SK-N-SH (cell line): ENCODE measurements around the gene SLC16A5. TPM values are rescaled to one million over a fixed set of nuclear protein-coding genes. Genes with fewer than 3 reads are reported as not detected.

Source experiments
- CTCF ChIA-PET: fragments of 300-600, 350-600 bp; formaldehyde crosslinking; extraction: SDS; loops from one replicate; lab custom pipeline; 2021; lab: Yijun Ruan, JAX
- POLR2A ChIA-PET: fragments of 350-600 bp; sonication (Branson Sonifier 250); formaldehyde crosslinking; extraction: SDS; loops from one replicate; lab custom pipeline; 2020; ENCODE audit warnings: antibody characterized with exemption, inconsistent platforms; lab: Yijun Ruan, JAX
- DNase-seq: peaks from one replicate; pipeline ENCODE4 v3.0.0; 2012
- H2AFZ ChIP-seq: fragments of 200-600 bp; sonication (generic); 2 replicates; pipeline ENCODE4 v1.8.1; 2016; ENCODE audit warnings: antibody characterized with exemption, mild to moderate bottlenecking, low read depth
- H3F3A ChIP-seq: fragments of 200-600 bp; sonication (generic); replicated peaks from 2 replicates; pipeline ENCODE3; 2016; ENCODE audit warnings: antibody characterized with exemption, mild to moderate bottlenecking; ENCODE audit not compliant: insufficient read depth
- H3K27ac ChIP-seq, 2 experiments: fragments of 200-500 bp in 1 of 2; fragments of 200-600 bp in 1 of 2; sonication (Bioruptor generic) in 1 of 2; sonication (generic), shearing (Covaris generic) in 1 of 2; 2 replicates each; pipeline versions ENCODE4 v1.5.1 to v1.6.1; 2014 to 2016; ENCODE audit warnings: low read depth in 2 of 2, inconsistent platforms in 1 of 2, low read length in 1 of 2, mild to moderate bottlenecking in 1 of 2, mixed read lengths in 1 of 2
- H3K27me3 ChIP-seq: fragments of 200-600 bp; sonication (generic), shearing (Covaris generic); 2 replicates; pipeline ENCODE4 v1.6.1; 2016; ENCODE audit warnings: mixed run types; ENCODE audit not compliant: insufficient read depth
- H3K36me3 ChIP-seq, 2 experiments: fragments of 200-500 bp in 1 of 2; fragments of 200-600 bp in 1 of 2; sonication (Bioruptor generic) in 1 of 2; sonication (generic) in 1 of 2; replicated peaks in 1 of 2; 2 replicates each; pipeline versions ENCODE3 to v1.5.1; 2014 to 2016; ENCODE audit warnings: low read length in 1 of 2, mild to moderate bottlenecking in 1 of 2; ENCODE audit not compliant: insufficient read depth in 2 of 2, control insufficient read depth in 1 of 2
- H3K4me1 ChIP-seq, 2 experiments: fragments of 200-500 bp in 1 of 2; fragments of 200-600 bp in 1 of 2; sonication (Bioruptor generic) in 1 of 2; sonication (generic), shearing (Covaris generic) in 1 of 2; 2 replicates each; pipeline versions ENCODE4 v1.5.1 to v1.6.1; 2014 to 2016; ENCODE audit warnings: low read depth in 1 of 2, low read length in 1 of 2, mixed run types in 1 of 2; ENCODE audit not compliant: insufficient read depth in 2 of 2, control insufficient read depth in 1 of 2
- H3K4me2 ChIP-seq: fragments of 200-600 bp; sonication (generic), shearing (Covaris generic); 2 replicates; pipeline ENCODE4 v1.6.1; 2017; ENCODE audit warnings: mixed run types
- H3K4me3 ChIP-seq, 2 experiments: fragments of 200-500 bp in 1 of 2; fragments of 200-600 bp in 1 of 2; sonication (Bioruptor generic) in 1 of 2; sonication (generic), shearing (Covaris generic) in 1 of 2; 2 replicates each; pipeline versions ENCODE4 v1.5.1 to v1.8.1; 2014 to 2016; ENCODE audit warnings: low read depth in 2 of 2, inconsistent platforms in 1 of 2, low read length in 1 of 2, mild to moderate bottlenecking in 1 of 2, mixed read lengths in 1 of 2, moderate library complexity in 1 of 2
- H3K79me2 ChIP-seq: fragments of 200-600 bp; sonication (generic); 2 replicates; pipeline ENCODE4 v1.8.1; 2017; ENCODE audit warnings: mild to moderate bottlenecking; ENCODE audit not compliant: insufficient read depth
- H3K9ac ChIP-seq: fragments of 200-600 bp; sonication (generic); 2 replicates; pipeline ENCODE4 v1.6.1; 2017; ENCODE audit warnings: mixed run types
- H3K9me2 ChIP-seq: fragments of 200-600 bp; sonication (generic); 2 replicates; pipeline ENCODE4 v1.6.1; 2017; ENCODE audit warnings: mixed run types
- H3K9me3 ChIP-seq: fragments of 200-600 bp; sonication (generic); 2 replicates; pipeline ENCODE4 v1.6.1; 2017; ENCODE audit warnings: mixed run types, mild to moderate bottlenecking, moderate library complexity
- H4K20me1 ChIP-seq: fragments of 200-600 bp; sonication (generic); 2 replicates; pipeline ENCODE4 v1.6.1; 2017; ENCODE audit warnings: mild to moderate bottlenecking, mixed run types; ENCODE audit not compliant: insufficient read depth
- CHD2 ChIP-seq: fragments of 150-350 bp; IDR thresholded peaks from 2 replicates; pipeline ENCODE4 v1.6.1; 2018; ENCODE audit warnings: low read length; ENCODE audit not compliant: partially characterized antibody
- CTCF ChIP-seq: fragments of 200-600 bp; sonication (generic); IDR thresholded peaks from 2 replicates; pipeline ENCODE4 v1.6.1; 2017; ENCODE audit warnings: antibody characterized with exemption, mild to moderate bottlenecking, moderate library complexity
- ELF1 ChIP-seq: IDR thresholded peaks from 2 replicates; pipeline ENCODE4 v1.4.0; 2012
- EP300 ChIP-seq, 2 experiments: IDR thresholded peaks; 2 replicates each; pipeline versions ENCODE4 v1.4.0 to v1.6.1; 2012; ENCODE audit warnings: borderline replicate concordance in 1 of 2, low read depth in 1 of 2, low read length in 1 of 2
- FOSL2 ChIP-seq: IDR thresholded peaks from 2 replicates; pipeline ENCODE4 v1.4.0; 2012; ENCODE audit warnings: low read depth, mild to moderate bottlenecking, moderate library complexity, borderline replicate concordance
- FOXJ3 ChIP-seq: sonication (generic); formaldehyde crosslinking; IDR thresholded peaks from 2 replicates; pipeline ENCODE4 v1.5.1; 2020; ENCODE audit warnings: mild to moderate bottlenecking, missing genetic modification reagents
- FOXM1 ChIP-seq: IDR thresholded peaks from 2 replicates; pipeline ENCODE4 v1.4.0; 2012; ENCODE audit warnings: low read depth, mild to moderate bottlenecking
- GABPA ChIP-seq: IDR thresholded peaks from 2 replicates; pipeline ENCODE4 v1.4.0; 2012; ENCODE audit warnings: low read depth, mild to moderate bottlenecking
- GATA2 ChIP-seq: sonication (generic); formaldehyde crosslinking; IDR thresholded peaks from 2 replicates; pipeline ENCODE4 v1.5.0; 2020; ENCODE audit warnings: mild to moderate bottlenecking, missing genetic modification reagents
- JUND ChIP-seq: IDR thresholded peaks from 2 replicates; pipeline ENCODE4 v1.4.0; 2012
- MEF2A ChIP-seq: IDR thresholded peaks from 2 replicates; pipeline ENCODE4 v1.4.0; 2012; ENCODE audit warnings: low read depth, borderline replicate concordance
- NRF1 ChIP-seq: IDR thresholded peaks from 2 replicates; pipeline ENCODE4 v1.6.1; 2012; ENCODE audit warnings: low read depth, mild to moderate bottlenecking, low read length
- PBX3 ChIP-seq: IDR thresholded peaks from 2 replicates; pipeline ENCODE4; 2012
- POLR2AphosphoS5 ChIP-seq: IDR thresholded peaks from 2 replicates; pipeline ENCODE4 v1.6.1; 2012; ENCODE audit warnings: low read depth, low read length
- RFX5 ChIP-seq: IDR thresholded peaks from 2 replicates; pipeline ENCODE4 v1.6.1; 2012; ENCODE audit warnings: mild to moderate bottlenecking, improper control_type of control experiment, low read length
- RXRA ChIP-seq: IDR thresholded peaks from 2 replicates; pipeline ENCODE4 v1.4.0; 2012; ENCODE audit warnings: low read depth, mild to moderate bottlenecking, borderline replicate concordance
- SIN3A ChIP-seq: IDR thresholded peaks from 2 replicates; pipeline ENCODE4 v1.6.1; 2012; ENCODE audit warnings: low read depth, mild to moderate bottlenecking, low read length, moderate library complexity, borderline replicate concordance
- SMC3 ChIP-seq: IDR thresholded peaks from 2 replicates; pipeline ENCODE4 v1.6.1; 2012; ENCODE audit warnings: low read depth, low read length, improper control_type of control experiment
- TCF12 ChIP-seq: IDR thresholded peaks from 2 replicates; pipeline ENCODE4 v1.4.0; 2012
- TEAD4 ChIP-seq: IDR thresholded peaks from 2 replicates; pipeline ENCODE4 v1.4.0; 2012; ENCODE audit warnings: mild to moderate bottlenecking, borderline replicate concordance; ENCODE audit not compliant: insufficient read depth
- YY1 ChIP-seq: IDR thresholded peaks from 2 replicates; pipeline ENCODE4 v1.4.0; 2012; ENCODE audit warnings: low read depth, mild to moderate bottlenecking
- WGBS: methylation state at CpG from one replicate; pipeline ENCODE4 v1.1.6; 2017; ENCODE audit warnings: low lambda C conversion rate; 5-methylcytosine and 5-hydroxymethylcytosine counted together
- polyA plus RNA-seq, 3 experiments: library from polyadenylated mRNA; depleted of rRNA; stranded (reverse); fragments of >200 nt; gene quantifications; 2 replicates each; pipeline ENCODE4 v1.2.3, GENCODE V29; 2012
- TF ChIP-seq, protein P1 (sequence below): IDR thresholded peaks from 2 replicates; pipeline ENCODE4 v1.4.0; 2012; ENCODE audit warnings: low read depth, borderline replicate concordance

Gene SLC16A5
- polyA plus RNA-seq, 1 of the 3 experiments (the other 2 are of a cell fraction): 0.03 TPM

DNA sequence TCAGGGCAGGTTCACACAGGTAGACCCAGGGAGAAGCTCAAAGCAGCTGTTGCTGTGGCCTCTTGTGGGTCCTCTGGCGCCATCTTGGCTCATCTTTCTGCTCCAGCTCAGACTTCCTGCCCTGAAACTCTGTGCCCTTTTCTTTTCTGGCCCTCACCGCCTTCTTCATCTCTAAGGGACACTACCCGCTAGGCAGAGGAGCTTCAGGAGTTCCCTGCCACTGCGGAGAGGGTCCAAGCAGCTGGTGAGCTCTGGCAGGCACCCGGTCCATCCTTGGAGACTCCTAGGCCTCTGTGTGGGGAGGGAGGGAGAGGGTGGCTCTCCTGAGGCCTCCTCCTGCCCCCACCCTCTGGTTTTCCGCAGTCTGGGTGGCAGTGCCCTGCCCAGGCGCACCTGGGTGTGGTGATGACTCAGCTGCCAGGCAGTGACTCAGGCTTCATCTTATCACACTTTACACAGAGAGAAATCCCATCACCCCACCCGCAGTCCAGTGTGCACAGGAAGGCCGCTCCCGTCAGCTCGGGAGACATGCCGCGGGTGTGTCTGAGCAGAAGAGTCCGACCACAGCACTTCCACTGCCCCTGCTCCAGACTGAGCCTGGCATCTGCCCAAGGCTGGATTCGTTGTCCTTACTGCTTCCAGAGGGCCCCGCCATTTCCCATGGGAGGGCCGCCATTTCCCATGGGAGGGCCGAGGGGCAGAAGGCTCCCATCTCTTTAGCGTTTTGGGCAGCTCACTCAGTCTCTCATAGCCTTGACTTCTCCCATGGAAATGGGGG, 36.5 kb downstream of the SLC16A5 start:
- peaks cover 4 to 7% of the 10 kb centered on the region in 2 experiments; a peak in 1 of 4 replicates for H3K4me1 ChIP-seq
- no peaks in the 10 kb centered on the region for H3K27me3 ChIP-seq
- peaks cover 17% of the 10 kb centered on the region for H3F3A ChIP-seq
- 82% methylated on average over 14 of the region's 19 CpGs for WGBS
- H3K4me3 ChIP-seq: no peak overlapping the region
- H3K4me2 ChIP-seq: no peak overlapping the region
- POLR2A ChIA-PET: interaction anchor here (0.6 to 1.6 kb wide), 3 partner anchors 10 to 108 kb away, joined by 3 to 8 read pairs (median 6); no protein-coding TSS in a partner anchor
- H3K9me2 ChIP-seq: no peaks in the 10 kb centered on the region
- H2AFZ ChIP-seq: no peak overlapping the region
- H3K36me3 ChIP-seq: peaks cover 5 to 8% of the 10 kb centered on the region in 2 experiments
- TF ChIP-seq FOSL2: peak; percentile 86
- TF ChIP-seq ELF1: no peak
- TF ChIP-seq, protein P1, sequence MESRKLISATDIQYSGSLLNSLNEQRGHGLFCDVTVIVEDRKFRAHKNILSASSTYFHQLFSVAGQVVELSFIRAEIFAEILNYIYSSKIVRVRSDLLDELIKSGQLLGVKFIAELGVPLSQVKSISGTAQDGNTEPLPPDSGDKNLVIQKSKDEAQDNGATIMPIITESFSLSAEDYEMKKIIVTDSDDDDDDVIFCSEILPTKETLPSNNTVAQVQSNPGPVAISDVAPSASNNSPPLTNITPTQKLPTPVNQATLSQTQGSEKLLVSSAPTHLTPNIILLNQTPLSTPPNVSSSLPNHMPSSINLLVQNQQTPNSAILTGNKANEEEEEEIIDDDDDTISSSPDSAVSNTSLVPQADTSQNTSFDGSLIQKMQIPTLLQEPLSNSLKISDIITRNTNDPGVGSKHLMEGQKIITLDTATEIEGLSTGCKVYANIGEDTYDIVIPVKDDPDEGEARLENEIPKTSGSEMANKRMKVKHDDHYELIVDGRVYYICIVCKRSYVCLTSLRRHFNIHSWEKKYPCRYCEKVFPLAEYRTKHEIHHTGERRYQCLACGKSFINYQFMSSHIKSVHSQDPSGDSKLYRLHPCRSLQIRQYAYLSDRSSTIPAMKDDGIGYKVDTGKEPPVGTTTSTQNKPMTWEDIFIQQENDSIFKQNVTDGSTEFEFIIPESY: 0 out of 2 replicates have a peak, but pooled peaks have one; percentile 47
- TF ChIP-seq CHD2: no peak
- TF ChIP-seq JUND: peak; percentile 79
- no peak for TF ChIP-seq MEF2A
- 0 out of 2 replicates have a peak, but pooled peaks have one; percentile 32 for TF ChIP-seq YY1
- 0 out of 2 replicates have a peak, but pooled peaks have one; percentile 7 for TF ChIP-seq PBX3
- peak in 1 of 2 experiments; percentile 35; a peak in 1 of 4 replicates for TF ChIP-seq EP300 (IDR thresholded peaks at IDR 0.05; ENCODE audit: borderline replicate concordance in 1 of 2, low read depth in 1 of 2, low read length in 1 of 2)
- peak; percentile 74 for TF ChIP-seq TCF12
- no peak overlapping the region for H3K9ac ChIP-seq
- peaks cover 2% of the 10 kb centered on the region; the same call in 1 of the 2 replicates for H3K79me2 ChIP-seq
- DNase-seq: no peak
- CTCF ChIA-PET: interaction anchor here (0.7 to 19.6 kb wide), 9 partner anchors 9 to 162 kb away, joined by 3 to 422 read pairs (median 4); partner anchors contain the start of gene ARMC7
- no peak overlapping the region for H3K27ac ChIP-seq
- no peaks in the 10 kb centered on the region for H4K20me1 ChIP-seq
- no peaks in the 10 kb centered on the region for H3K9me3 ChIP-seq

- Histone ChIP-seq H3K9ac (no peak overlapping the region), H3K4me3 (no peak overlapping the region)
- POLR2A ChIA-PET: interaction anchor here (1.6 kb wide), 1 partner anchor 11 kb away, joined by 8 read pairs; no protein-coding TSS in a partner anchor
These were observed 37.0 kb downstream of the SLC16A5 start for GRCh38 chr17:75124819-75125162.

More at GRCh38 chr17:75124819-75125162, 37.0 kb downstream of the SLC16A5 start:
- DNase-seq: no peak
- peaks cover 4 to 11% of the 10 kb centered on the region in 2 experiments; a peak in 1 of 4 replicates for H3K4me1 ChIP-seq
- no peaks in the 10 kb centered on the region for H3K9me3 ChIP-seq
- CTCF ChIA-PET: interaction anchor here (0.7 to 19.6 kb wide), 8 partner anchors 8 to 78 kb away, joined by 3 to 422 read pairs (median 5); partner anchors contain the start of gene ARMC7
- no peaks in the 10 kb centered on the region for H3K27me3 ChIP-seq
- peaks cover 21% of the 10 kb centered on the region for H3F3A ChIP-seq
- WGBS: 80% methylated on average over 3 of the region's 4 CpGs
- H4K20me1 ChIP-seq: peaks cover under 1% of the 10 kb centered on the region; the same call in 1 of the 2 replicates
- H3K27ac ChIP-seq: no peak overlapping the region
- no peak for TF ChIP-seq EP300 (IDR thresholded peaks at IDR 0.05; ENCODE audit: borderline replicate concordance in 1 of 2, low read depth in 1 of 2, low read length in 1 of 2)
- no peak for TF ChIP-seq TCF12
- no peak for TF ChIP-seq FOXM1
- TF ChIP-seq NRF1: no peak
- no peak for TF ChIP-seq CTCF
- no peak for TF ChIP-seq YY1
- TF ChIP-seq RFX5: no peak
- TF ChIP-seq TEAD4: no peak
- no peak for TF ChIP-seq POLR2AphosphoS5
- no peak for TF ChIP-seq ELF1
- no peak for TF ChIP-seq FOSL2
- TF ChIP-seq FOXJ3 (CRISPR knock-in tag): no peak
- TF ChIP-seq GABPA: no peak
- no peak for TF ChIP-seq SMC3
- no peak for TF ChIP-seq RXRA
- no peak for TF ChIP-seq SIN3A
- TF ChIP-seq GATA2 (CRISPR knock-in tag): no peak
- H3K79me2 ChIP-seq: peaks cover 7% of the 10 kb centered on the region; the same call in 1 of the 2 replicates
- H3K9me2 ChIP-seq: no peaks in the 10 kb centered on the region
- H3K4me2 ChIP-seq: no peak overlapping the region
- H3K36me3 ChIP-seq: peaks cover 5 to 14% of the 10 kb centered on the region in 2 experiments
- no peak overlapping the region for H2AFZ ChIP-seq
